Parathyroid adenoma (tissue), 2 donors: ENCODE data around the gene SLCO2A1.

ENCODE experiments used
- H2AFZ ChIP-seq: fragments of 300-600 bp; sonication (generic); one replicate; pipeline ENCODE4 v1.7.0; 2017; ENCODE audit warnings: antibody characterized with exemption, mild to moderate bottlenecking
- H3K27ac ChIP-seq: fragments of 300-600 bp; sonication (generic); one replicate; pipeline ENCODE4 v1.7.0; 2017
- H3K27me3 ChIP-seq: fragments of 300-600 bp; sonication (generic); one replicate; pipeline ENCODE4 v1.7.0; 2017; ENCODE audit warnings: low read length; ENCODE audit not compliant: control insufficient read depth, insufficient read depth
- H3K36me3 ChIP-seq: fragments of 300-600 bp; sonication (generic); one replicate; pipeline ENCODE4 v1.7.0; 2017; ENCODE audit warnings: low read length; ENCODE audit not compliant: control insufficient read depth, insufficient read depth
- H3K4me1 ChIP-seq: fragments of 300-600 bp; sonication (generic); one replicate; pipeline ENCODE4 v1.7.0; 2017; ENCODE audit warnings: control low read depth
- H3K4me2 ChIP-seq: fragments of 300-600 bp; sonication (generic); one replicate; pipeline ENCODE4 v1.7.0; 2017; ENCODE audit warnings: low read length
- H3K4me3 ChIP-seq: fragments of 300-600 bp; sonication (generic); one replicate; pipeline ENCODE4 v1.7.0; 2017; ENCODE audit warnings: low read depth, low read length
- H3K79me2 ChIP-seq: fragments of 300-600 bp; sonication (generic); one replicate; pipeline ENCODE4 v1.7.0; 2017; ENCODE audit warnings: control low read depth
- H3K9ac ChIP-seq: fragments of 300-600 bp; sonication (generic); one replicate; pipeline ENCODE4 v1.7.0; 2017; ENCODE audit warnings: mild to moderate bottlenecking
- H3K9me3 ChIP-seq: fragments of 300-600 bp; sonication (generic); one replicate; pipeline ENCODE4 v1.7.0; 2017; ENCODE audit warnings: low read length; ENCODE audit not compliant: control insufficient read depth
- CTCF ChIP-seq: fragments of 300-600 bp; sonication (generic); IDR thresholded peaks from one replicate; pipeline ENCODE4 v1.7.0; 2017; ENCODE audit warnings: antibody characterized with exemption, mild to moderate bottlenecking
- donor health status: primary hyperparathyroidism.

Gene SLCO2A1

GRCh38 chr3:133892541-133893231 lies 137.0 kb downstream of the SLCO2A1 start:
- no peak overlapping the region for H2AFZ ChIP-seq
- TF ChIP-seq CTCF: no peak
- H3K27ac ChIP-seq: peak overlapping the region; percentile 30
- no peaks in the 10 kb centered on the region for H3K9me3 ChIP-seq
- H3K79me2 ChIP-seq: peaks cover 28% of the 10 kb centered on the region
- H3K4me3 ChIP-seq: no peak overlapping the region
- no peaks in the 10 kb centered on the region for H3K27me3 ChIP-seq
- no peaks in the 10 kb centered on the region for H3K36me3 ChIP-seq
- H3K4me2 ChIP-seq: no peak overlapping the region
- no peak overlapping the region for H3K9ac ChIP-seq
- peaks cover 20% of the 10 kb centered on the region for H3K4me1 ChIP-seq

- peaks cover 34% of the 10 kb centered on the region for H3K79me2 ChIP-seq
- TF ChIP-seq CTCF: no peak
- no peak overlapping the region for H3K4me3 ChIP-seq
- no peaks in the 10 kb centered on the region for H3K9me3 ChIP-seq
- no peak overlapping the region for H3K27ac ChIP-seq
- no peak overlapping the region for H3K9ac ChIP-seq
- no peak overlapping the region for H2AFZ ChIP-seq
- peaks cover 20% of the 10 kb centered on the region for H3K4me1 ChIP-seq
- H3K36me3 ChIP-seq: no peaks in the 10 kb centered on the region
- H3K4me2 ChIP-seq: no peak overlapping the region
- H3K27me3 ChIP-seq: no peaks in the 10 kb centered on the region
These were observed 137.9 kb downstream of the SLCO2A1 start for GRCh38 chr3:133891662-133892378.

GRCh38 chr3:133890972-133891644 lies 138.6 kb downstream of the SLCO2A1 start:
- H3K4me2 ChIP-seq: no peak overlapping the region
- peaks cover 41% of the 10 kb centered on the region for H3K79me2 ChIP-seq
- no peak overlapping the region for H3K4me3 ChIP-seq
- peaks cover 15% of the 10 kb centered on the region for H3K4me1 ChIP-seq
- no peaks in the 10 kb centered on the region for H3K9me3 ChIP-seq
- H3K27me3 ChIP-seq: no peaks in the 10 kb centered on the region
- no peaks in the 10 kb centered on the region for H3K36me3 ChIP-seq
- TF ChIP-seq CTCF: no peak
- H3K9ac ChIP-seq: no peak overlapping the region
- H3K27ac ChIP-seq: no peak overlapping the region
- H2AFZ ChIP-seq: no peak overlapping the region

- Histone ChIP-seq H3K4me2 (no peak overlapping the region), H3K79me2 (peaks cover 50% of the 10 kb centered on the region), H3K4me1 (peaks cover 15% of the 10 kb centered on the region), H3K36me3 (no peaks in the 10 kb centered on the region), H3K27ac (no peak overlapping the region), H3K9ac (no peak overlapping the region), H2AFZ (no peak overlapping the region), H3K9me3 (no peaks in the 10 kb centered on the region), H3K4me3 (no peak overlapping the region), H3K27me3 (no peaks in the 10 kb centered on the region)
- no peak for TF ChIP-seq CTCF
These were observed 139.7 kb downstream of the SLCO2A1 start for GRCh38 chr3:133890037-133890436.
